Measurements from ENCODE around the gene MAPK1.
"Not testable (repeated sequence)": the region's sequence is repeated elsewhere in the genome, so short reads cannot be mapped to it uniquely, and the experiment has no call there.

- not testable (repeated sequence) for TF ChIP-seq EZH2phosphoT487 (IDR thresholded peaks at IDR 0.05; ENCODE audit: low read depth); CTCF (IDR thresholded peaks at IDR 0.05; ENCODE audit: low read depth, low read length)
Observed at GRCh38 chr22:21914033-21914642, 46.7 kb upstream of the MAPK1 start.
